Cardiac muscle cell (in vitro differentiated cells and primary cell): ENCODE results near the gene TDP2. TPM values are rescaled to one million over a fixed set of nuclear protein-coding genes. Genes with fewer than 3 reads are reported as not detected.

Source experiments
- DNase-seq, 2 donors: peaks; one replicate each; pipeline versions ENCODE4 v3.0.0 to v3.0.0-alpha.2; 2010 to 2017; ENCODE audit warnings: low read depth in 1 of 2, low spot score in 1 of 2
- H3K27ac ChIP-seq: fragments of 200-600 bp; sonication (generic); 2 replicates; pipeline ENCODE4 v1.5.1; 2016
- H3K27me3 ChIP-seq: fragments of 200-600 bp; sonication (generic); 2 replicates; pipeline ENCODE4 v1.6.0; 2016; ENCODE audit warnings: control low read depth
- H3K36me3 ChIP-seq: fragments of 200-600 bp; sonication (generic); 2 replicates; pipeline ENCODE4 v1.5.1; 2016; ENCODE audit warnings: control low read depth
- H3K4me1 ChIP-seq: fragments of 200-600 bp; sonication (generic); 2 replicates; pipeline ENCODE4 v1.8.1; 2017; ENCODE audit warnings: low read depth, mild to moderate bottlenecking, mixed run types
- H3K4me3 ChIP-seq: fragments of 200-600 bp; sonication (generic); 2 replicates; pipeline ENCODE4 v1.5.1; 2016; ENCODE audit warnings: mild to moderate bottlenecking
- H3K9me3 ChIP-seq: fragments of 200-600 bp; sonication (generic); 2 replicates; pipeline ENCODE4 v1.5.1; 2017; ENCODE audit warnings: low read depth, mild to moderate bottlenecking, control low read depth
- polyA plus RNA-seq: library from polyadenylated mRNA; unstranded; fragments of >200 nt; fragmentation: Nextera tagmentation; extraction: Ambion mirVana; gene quantifications from 2 replicates; pipeline ENCODE4 v1.2.1, GENCODE V29; 2016
- total RNA-seq: library from RNA; depleted of rRNA; stranded (reverse); fragments of >200 nt; gene quantifications from 2 replicates; pipeline ENCODE4 v1.2.3, GENCODE V29; 2016
- TF ChIP-seq, protein P1 (sequence below): IDR thresholded peaks from 2 replicates; pipeline ENCODE4 v1.5.1; 2012; ENCODE audit warnings: low read depth, mild to moderate bottlenecking, low read length

The TDP2 gene
- total and polyA plus RNA-seq, 2 experiments from 2014 or later: 46.6 to 59.0 TPM

DNA sequence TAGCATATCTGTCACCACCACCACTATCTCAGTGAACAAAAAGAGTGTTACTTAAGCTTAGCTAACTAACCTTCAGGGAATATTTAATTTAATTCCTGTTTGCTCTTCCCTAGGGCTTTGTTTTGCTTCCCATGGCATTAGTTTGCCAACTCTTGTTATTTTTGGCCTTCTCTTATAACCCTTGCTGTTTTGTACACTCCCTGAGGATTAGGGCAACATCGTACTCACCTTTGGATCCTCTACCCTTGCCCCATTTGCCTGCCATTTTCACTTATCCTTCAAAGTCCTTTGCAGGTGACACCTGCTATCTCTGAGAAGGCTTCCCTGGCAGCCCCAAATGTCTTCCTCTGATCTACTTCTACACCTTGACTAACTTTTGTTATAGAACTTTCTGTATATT, 23.9 kb upstream of the TDP2 start:
- Histone ChIP-seq H3K4me1 (peaks cover 13% of the 10 kb centered on the region), H3K4me3 (no peak overlapping the region), H3K27me3 (no peaks in the 10 kb centered on the region), H3K9me3 (no peaks in the 10 kb centered on the region), H3K27ac (no peak overlapping the region), H3K36me3 (peaks cover 4% of the 10 kb centered on the region)
- no peak for DNase-seq
- TF ChIP-seq, protein P1, sequence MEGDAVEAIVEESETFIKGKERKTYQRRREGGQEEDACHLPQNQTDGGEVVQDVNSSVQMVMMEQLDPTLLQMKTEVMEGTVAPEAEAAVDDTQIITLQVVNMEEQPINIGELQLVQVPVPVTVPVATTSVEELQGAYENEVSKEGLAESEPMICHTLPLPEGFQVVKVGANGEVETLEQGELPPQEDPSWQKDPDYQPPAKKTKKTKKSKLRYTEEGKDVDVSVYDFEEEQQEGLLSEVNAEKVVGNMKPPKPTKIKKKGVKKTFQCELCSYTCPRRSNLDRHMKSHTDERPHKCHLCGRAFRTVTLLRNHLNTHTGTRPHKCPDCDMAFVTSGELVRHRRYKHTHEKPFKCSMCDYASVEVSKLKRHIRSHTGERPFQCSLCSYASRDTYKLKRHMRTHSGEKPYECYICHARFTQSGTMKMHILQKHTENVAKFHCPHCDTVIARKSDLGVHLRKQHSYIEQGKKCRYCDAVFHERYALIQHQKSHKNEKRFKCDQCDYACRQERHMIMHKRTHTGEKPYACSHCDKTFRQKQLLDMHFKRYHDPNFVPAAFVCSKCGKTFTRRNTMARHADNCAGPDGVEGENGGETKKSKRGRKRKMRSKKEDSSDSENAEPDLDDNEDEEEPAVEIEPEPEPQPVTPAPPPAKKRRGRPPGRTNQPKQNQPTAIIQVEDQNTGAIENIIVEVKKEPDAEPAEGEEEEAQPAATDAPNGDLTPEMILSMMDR: no peak

DNA sequence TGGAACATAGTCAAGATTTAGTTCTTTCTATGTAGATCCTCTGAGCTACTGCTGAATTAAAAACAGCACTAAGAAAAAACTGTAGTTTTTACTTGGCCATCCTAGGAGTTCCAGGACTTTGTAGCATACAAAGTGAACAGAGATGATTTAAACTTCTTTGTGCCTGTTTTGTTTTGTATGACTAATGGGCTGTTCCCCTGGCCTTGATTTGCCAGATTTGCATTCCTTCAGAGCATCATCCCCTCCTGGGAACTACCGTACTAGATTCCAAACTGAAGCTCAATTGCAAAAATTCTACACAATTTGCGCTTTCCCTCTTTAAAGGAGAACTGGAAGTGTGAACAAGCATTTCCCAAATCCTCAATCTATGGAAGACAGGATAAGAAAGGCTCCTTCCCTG, 23.3 kb upstream of the TDP2 start:
- DNase-seq: no peak
- no peak overlapping the region for H3K4me3 ChIP-seq
- H3K36me3 ChIP-seq: peaks cover 4% of the 10 kb centered on the region
- no peaks in the 10 kb centered on the region for H3K27me3 ChIP-seq
- H3K9me3 ChIP-seq: no peaks in the 10 kb centered on the region
- peaks cover 13% of the 10 kb centered on the region for H3K4me1 ChIP-seq
- TF ChIP-seq, protein P1: no peak
- no peak overlapping the region for H3K27ac ChIP-seq

DNA sequence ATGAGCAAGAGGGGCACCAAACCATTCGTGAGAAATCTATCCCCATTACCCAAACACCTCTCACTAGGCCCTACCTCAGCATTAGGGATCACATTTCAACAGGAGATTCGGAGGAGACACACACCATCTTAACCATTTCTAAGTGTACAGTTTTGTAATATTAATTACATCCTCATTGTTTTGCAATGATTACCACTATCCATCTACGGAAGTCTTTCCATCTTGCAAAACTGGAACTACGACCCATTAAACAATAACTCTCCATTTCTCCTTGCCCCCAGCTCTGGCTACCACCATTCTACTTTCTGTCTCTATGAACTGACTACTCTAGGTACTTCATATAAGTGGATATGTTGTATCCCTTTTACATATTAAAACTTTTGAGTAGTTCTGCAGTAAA, 20.2 kb upstream of the TDP2 start:
- peaks cover 6% of the 10 kb centered on the region for H3K4me1 ChIP-seq
- DNase-seq: no peak
- H3K36me3 ChIP-seq: peaks cover 4% of the 10 kb centered on the region
- H3K9me3 ChIP-seq: no peaks in the 10 kb centered on the region
- H3K27ac ChIP-seq: no peak overlapping the region
- no peaks in the 10 kb centered on the region for H3K27me3 ChIP-seq
- H3K4me3 ChIP-seq: no peak overlapping the region
- TF ChIP-seq, protein P1: no peak

DNA sequence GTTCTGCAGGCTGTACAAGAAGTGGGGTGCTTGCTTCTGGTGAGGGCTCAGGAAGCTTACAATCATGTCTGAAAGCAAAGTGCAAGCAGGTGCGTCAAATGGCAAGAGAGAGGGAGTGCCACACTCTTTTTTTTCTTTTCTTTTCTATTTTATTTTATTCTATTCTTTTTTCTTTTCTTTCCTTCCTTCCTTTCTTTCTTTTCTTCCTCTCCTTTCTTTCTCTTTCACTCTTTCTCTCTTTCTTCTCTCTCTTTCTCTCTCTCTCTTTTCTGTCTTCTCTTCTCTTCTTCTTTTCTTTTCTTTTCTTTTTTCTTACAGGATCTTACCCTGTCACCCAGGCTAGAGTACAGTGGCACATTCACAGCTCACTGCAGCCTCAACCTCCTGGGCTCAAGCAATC, 19.7 kb upstream of the TDP2 start:
- no peak for DNase-seq
- no peaks in the 10 kb centered on the region for H3K27me3 ChIP-seq
- TF ChIP-seq, protein P1: no peak
- peaks cover 4% of the 10 kb centered on the region for H3K36me3 ChIP-seq
- no peak overlapping the region for H3K27ac ChIP-seq
- no peaks in the 10 kb centered on the region for H3K9me3 ChIP-seq
- peaks cover under 1% of the 10 kb centered on the region for H3K4me1 ChIP-seq
- H3K4me3 ChIP-seq: no peak overlapping the region

DNA sequence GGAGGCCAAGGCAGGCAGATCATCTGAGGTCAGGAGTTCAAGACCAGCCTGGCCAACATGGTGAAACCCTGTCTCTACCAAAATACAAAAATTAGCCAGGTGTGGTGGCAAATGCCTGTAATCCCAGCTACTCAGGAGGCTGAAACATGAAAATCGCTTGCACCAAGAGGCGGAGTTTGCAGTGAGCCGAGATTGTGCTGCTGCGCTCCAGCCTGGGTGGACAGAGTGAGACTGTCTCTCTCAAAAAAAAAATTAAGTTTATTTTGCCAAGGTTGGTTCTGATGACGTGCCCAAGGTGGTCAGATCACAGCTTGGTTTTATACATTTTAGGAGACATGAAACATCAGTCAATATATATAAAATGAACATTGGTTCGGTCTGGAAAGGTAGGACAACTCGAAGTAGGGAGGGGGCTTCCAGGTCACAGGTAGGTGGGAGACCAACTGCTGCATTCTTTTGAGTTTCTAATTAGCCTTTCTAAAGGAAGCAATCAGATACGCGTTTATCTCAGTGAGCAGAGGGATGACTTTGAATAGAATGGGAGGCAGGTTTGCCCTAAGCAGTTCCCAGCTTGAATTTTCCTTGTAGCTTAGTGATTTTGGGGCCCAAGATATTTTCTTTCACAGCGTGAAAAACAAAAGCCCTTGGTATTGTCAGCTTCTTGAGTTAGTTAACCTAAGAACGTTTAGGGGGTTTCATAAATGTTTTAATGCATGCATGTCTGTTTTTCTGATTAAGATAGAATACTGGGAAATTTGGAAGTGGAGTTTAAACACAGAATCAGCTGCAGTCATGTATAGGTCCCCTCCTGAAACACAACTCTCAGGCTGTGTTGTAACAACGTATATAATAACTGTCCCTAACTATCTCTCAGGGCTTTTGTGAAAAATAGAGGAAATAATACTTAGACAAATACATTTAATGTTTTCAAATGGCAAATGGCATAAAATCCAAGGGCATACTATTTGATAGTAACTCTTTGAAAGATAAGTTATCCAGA, 16.9 kb upstream of the TDP2 start:
- TF ChIP-seq, protein P1: no peak
- no peaks in the 10 kb centered on the region for H3K4me1 ChIP-seq
- no peak overlapping the region for H3K4me3 ChIP-seq
- H3K36me3 ChIP-seq: peaks cover 4% of the 10 kb centered on the region
- peak overlapping the region; percentile 24 for H3K27ac ChIP-seq
- no peaks in the 10 kb centered on the region for H3K27me3 ChIP-seq
- H3K9me3 ChIP-seq: no peaks in the 10 kb centered on the region
- no peak for DNase-seq
